Subcutaneous adipose tissue (tissue), 4 donors: ENCODE results near the gene PSMC2. TPM values are rescaled to one million over a fixed set of nuclear protein-coding genes. Genes with fewer than 3 reads are reported as not detected.

Source experiments
- small RNA-seq: library from RNA; depleted of rRNA; stranded (forward); fragments of <200 nt; gene quantifications from one replicate; pipeline ENCODE3, GENCODE V24; 2016
- total RNA-seq, 4 donors: library from RNA; depleted of rRNA; stranded (reverse); fragments of >200 nt; gene quantifications; one replicate each; pipeline ENCODE4 v1.1.0, GENCODE V29; 2016
- TF ChIP-seq, protein P1 (sequence below): fragments of 450-650 bp; IDR thresholded peaks from one replicate; pipeline ENCODE4 v1.5.1; 2016; ENCODE audit warnings: low read depth, mild to moderate bottlenecking, control low read depth, antibody characterized with exemption, moderate library complexity

PSMC2 gene
- total RNA-seq, 4 donors from 2014 or later = 60.8 to 116 (median 97.0) TPM

DNA sequence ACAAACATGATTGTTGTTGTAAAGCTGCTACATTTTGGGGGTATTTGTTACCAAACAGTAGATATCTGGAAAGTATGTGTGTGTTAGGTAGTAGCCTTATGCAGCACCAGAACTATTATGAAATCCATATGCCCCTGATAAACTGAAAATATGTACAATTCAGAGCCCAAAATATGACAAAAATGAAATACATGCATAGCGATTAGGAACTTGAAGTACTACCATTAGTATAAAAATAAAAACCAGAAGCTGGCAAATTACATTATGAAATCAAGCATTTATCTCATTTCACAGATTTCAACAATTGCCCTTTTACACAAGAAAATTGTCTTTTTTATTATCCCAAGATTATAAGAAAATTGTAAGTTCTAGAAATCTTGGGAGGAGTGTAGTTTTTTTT is 64.7 kb downstream of the PSMC2 start:
- TF ChIP-seq, protein P1, sequence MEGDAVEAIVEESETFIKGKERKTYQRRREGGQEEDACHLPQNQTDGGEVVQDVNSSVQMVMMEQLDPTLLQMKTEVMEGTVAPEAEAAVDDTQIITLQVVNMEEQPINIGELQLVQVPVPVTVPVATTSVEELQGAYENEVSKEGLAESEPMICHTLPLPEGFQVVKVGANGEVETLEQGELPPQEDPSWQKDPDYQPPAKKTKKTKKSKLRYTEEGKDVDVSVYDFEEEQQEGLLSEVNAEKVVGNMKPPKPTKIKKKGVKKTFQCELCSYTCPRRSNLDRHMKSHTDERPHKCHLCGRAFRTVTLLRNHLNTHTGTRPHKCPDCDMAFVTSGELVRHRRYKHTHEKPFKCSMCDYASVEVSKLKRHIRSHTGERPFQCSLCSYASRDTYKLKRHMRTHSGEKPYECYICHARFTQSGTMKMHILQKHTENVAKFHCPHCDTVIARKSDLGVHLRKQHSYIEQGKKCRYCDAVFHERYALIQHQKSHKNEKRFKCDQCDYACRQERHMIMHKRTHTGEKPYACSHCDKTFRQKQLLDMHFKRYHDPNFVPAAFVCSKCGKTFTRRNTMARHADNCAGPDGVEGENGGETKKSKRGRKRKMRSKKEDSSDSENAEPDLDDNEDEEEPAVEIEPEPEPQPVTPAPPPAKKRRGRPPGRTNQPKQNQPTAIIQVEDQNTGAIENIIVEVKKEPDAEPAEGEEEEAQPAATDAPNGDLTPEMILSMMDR = no peak

DNA sequence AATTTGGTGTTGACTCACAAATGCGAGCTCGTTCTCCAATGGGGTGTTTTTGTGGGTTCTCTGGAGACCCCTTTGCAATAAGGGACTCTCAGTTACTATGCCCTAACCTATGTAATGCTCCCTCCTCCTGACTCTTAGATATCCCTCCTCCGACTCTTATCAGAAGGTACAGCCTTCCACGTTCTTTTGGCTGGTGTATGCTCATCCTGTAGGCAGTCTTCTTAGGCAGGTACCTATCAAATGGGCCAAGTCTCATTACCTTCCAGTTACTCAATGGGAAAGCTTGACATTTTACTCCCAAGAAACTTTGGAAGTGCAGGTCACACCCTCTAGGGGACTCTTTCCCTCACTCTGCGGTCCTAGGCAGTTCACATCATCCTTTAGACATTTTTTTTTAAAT is 66.0 kb downstream of the PSMC2 start:
- TF ChIP-seq, protein P1 = no peak

DNA sequence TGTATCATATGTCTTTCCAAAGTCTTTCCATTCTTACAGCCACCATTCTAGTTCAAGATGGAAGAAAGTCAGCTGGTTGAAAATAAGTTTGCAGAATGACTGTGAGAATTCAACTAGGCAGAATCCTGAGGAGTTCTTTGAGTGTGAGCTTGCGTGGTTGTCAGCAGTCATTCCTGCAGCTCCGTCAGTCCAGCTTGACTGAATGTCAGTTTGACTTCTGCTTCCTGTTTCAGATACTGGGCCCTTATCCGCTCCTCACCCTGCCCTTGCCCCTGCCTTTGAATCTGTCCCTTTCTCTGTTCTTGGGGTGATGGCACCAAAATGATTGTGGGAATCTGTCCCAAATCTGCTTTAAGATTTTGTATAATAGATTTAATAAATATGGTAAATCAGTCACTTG is 70.8 kb downstream of the PSMC2 start:
- TF ChIP-seq, protein P1 = no peak

Small RNAs within 50 kb of the gene (small RNA-seq; reads per million reads assigned to genes)
- gene RPS29P16 = 0.97 reads per million

Other genes starting within 250 kb of the PSMC2 start
- gene NAPEPLD, start 198.5 kb upstream of the PSMC2 start, total RNA-seq = 1 to 10 TPM; 5.7 to 8.6 (median 6.3) TPM
- gene PMPCB, start 50.2 kb upstream of the PSMC2 start, total RNA-seq = 10 to 100 TPM; 50.4 to 70.1 (median 60.9) TPM
- gene DNAJC2, start 2.9 kb upstream of the PSMC2 start, total RNA-seq = 10 to 100 TPM; 13.3 to 30.5 (median 21.7) TPM
- 1 to 10 TPM in 1 of 4 donors, under 1 TPM in 2, not detected in 1; 0.22 to 2.3 (median 0.34) TPM for gene SLC26A5, start 98.6 kb downstream of the PSMC2 start, total RNA-seq